HG03354 (cell line): ENCODE measurements around the gene SCN3B.

ENCODE experiments used
- ATAC-seq: cut with Tn5 transposase; IDR thresholded peaks from one replicate; pipeline ENCODE4 v1.9.1; 2021; ENCODE audit warnings: mild to moderate bottlenecking; ENCODE audit not compliant: unreplicated experiment, poor library complexity, severe bottlenecking

The SCN3B gene

GRCh38 chr11:123654566-123655081, at the start of gene SCN3B:
Gene SCN3B, minus strand, starts transcription at chr11:123654624. Its CDS starts 823 bp downstream, at chr11:123653801.
- no peak for ATAC-seq

GRCh38 chr11:123702696-123703095, 48.3 kb upstream of the SCN3B start:
- ATAC-seq = no peak

GRCh38 chr11:123702139-123702538, 47.7 kb upstream of the SCN3B start:
- no peak for ATAC-seq

GRCh38 chr11:123700772-123701171, 46.3 kb upstream of the SCN3B start:
- no peak for ATAC-seq

- no peak for ATAC-seq
Observed at GRCh38 chr11:123698546-123699127, 44.2 kb upstream of the SCN3B start.

- ATAC-seq = no peak
Observed at GRCh38 chr11:123696183-123696582, 41.8 kb upstream of the SCN3B start.

- no peak for ATAC-seq
Observed at GRCh38 chr11:123695231-123695630, 40.8 kb upstream of the SCN3B start.

GRCh38 chr11:123694551-123694950, 40.1 kb upstream of the SCN3B start:
- no peak for ATAC-seq

- ATAC-seq = no peak
Observed at GRCh38 chr11:123692961-123693360, 38.5 kb upstream of the SCN3B start.

GRCh38 chr11:123690485-123690884, 36.1 kb upstream of the SCN3B start:
- no peak for ATAC-seq

GRCh38 chr11:123684601-123685000, 30.2 kb upstream of the SCN3B start:
- no peak for ATAC-seq

- ATAC-seq = no peak
Observed at GRCh38 chr11:123683428-123684170, 29.2 kb upstream of the SCN3B start.

GRCh38 chr11:123682696-123683410, 28.4 kb upstream of the SCN3B start:
- no peak for ATAC-seq

- ATAC-seq = no peak
Observed at GRCh38 chr11:123681030-123681429, 26.6 kb upstream of the SCN3B start.

- no peak for ATAC-seq
Observed at GRCh38 chr11:123678246-123678645, 23.8 kb upstream of the SCN3B start.

- no peak for ATAC-seq
Observed at GRCh38 chr11:123677510-123677909, 23.1 kb upstream of the SCN3B start.

- ATAC-seq = no peak
Observed at GRCh38 chr11:123674297-123674696, 19.9 kb upstream of the SCN3B start.

- no peak for ATAC-seq
Observed at GRCh38 chr11:123672568-123672967, 18.1 kb upstream of the SCN3B start.

GRCh38 chr11:123671534-123671933, 17.1 kb upstream of the SCN3B start:
- no peak for ATAC-seq

GRCh38 chr11:123670081-123670480, 15.7 kb upstream of the SCN3B start:
- ATAC-seq = no peak

- no peak for ATAC-seq
Observed at GRCh38 chr11:123665306-123665705, 10.9 kb upstream of the SCN3B start.
